ENCODE measurements around the gene COL4A5.

COL4A5 gene

GRCh38 chrX:108712886-108713285 lies 273.2 kb downstream of the COL4A5 start:
- no peak overlapping the region for H3K9ac ChIP-seq (ENCODE audit: low read length in 2 of 2)
- no peaks in the 10 kb centered on the region for H3K4me1 ChIP-seq (ENCODE audit: control insufficient read depth, insufficient read depth, low read length)
- H3K27ac ChIP-seq (ENCODE audit: low read length), result no peak overlapping the region
- H3K9me3 ChIP-seq (ENCODE audit: control insufficient read depth in 2 of 2, low read length in 2 of 2), result no peaks in the 10 kb centered on the region
- H3K36me3 ChIP-seq (ENCODE audit: control insufficient read depth in 2 of 2, insufficient read depth in 2 of 2, low read length in 2 of 2), result no peaks in the 10 kb centered on the region
- H3K4me3 ChIP-seq (ENCODE audit: low read length in 2 of 2), result no peak overlapping the region
- no peaks in the 10 kb centered on the region for H3K27me3 ChIP-seq (ENCODE audit: control insufficient read depth in 1 of 2, insufficient read depth in 2 of 2, low read length in 2 of 2)

- no peaks in the 10 kb centered on the region for H3K4me1 ChIP-seq (ENCODE audit: control insufficient read depth, insufficient read depth, low read length)
- no peak overlapping the region for H3K9ac ChIP-seq (ENCODE audit: low read length in 2 of 2)
- no peaks in the 10 kb centered on the region for H3K36me3 ChIP-seq (ENCODE audit: control insufficient read depth in 2 of 2, insufficient read depth in 2 of 2, low read length in 2 of 2)
- H3K27ac ChIP-seq (ENCODE audit: low read length), result no peak overlapping the region
- H3K4me3 ChIP-seq (ENCODE audit: low read length in 2 of 2), result no peak overlapping the region
- peaks cover 0 to 4% of the 10 kb centered on the region in 2 donors for H3K27me3 ChIP-seq (ENCODE audit: control insufficient read depth in 1 of 2, insufficient read depth in 2 of 2, low read length in 2 of 2)
- no peaks in the 10 kb centered on the region for H3K9me3 ChIP-seq (ENCODE audit: control insufficient read depth in 2 of 2, low read length in 2 of 2)
Observed at GRCh38 chrX:108722561-108722960, 282.9 kb downstream of the COL4A5 start.

GRCh38 chrX:108726748-108727147 lies 287.1 kb downstream of the COL4A5 start:
- Histone ChIP-seq H3K9ac (ENCODE audit: low read length in 2 of 2) (no peak overlapping the region), H3K4me3 (ENCODE audit: low read length in 2 of 2) (no peak overlapping the region), H3K9me3 (ENCODE audit: control insufficient read depth in 2 of 2, low read length in 2 of 2) (no peaks in the 10 kb centered on the region), H3K27ac (ENCODE audit: low read length) (no peak overlapping the region), H3K4me1 (ENCODE audit: control insufficient read depth, insufficient read depth, low read length) (no peaks in the 10 kb centered on the region), H3K27me3 (ENCODE audit: control insufficient read depth in 1 of 2, insufficient read depth in 2 of 2, low read length in 2 of 2) (peaks cover 0 to 13% of the 10 kb centered on the region in 2 donors), H3K36me3 (ENCODE audit: control insufficient read depth in 2 of 2, insufficient read depth in 2 of 2, low read length in 2 of 2) (no peaks in the 10 kb centered on the region)

GRCh38 chrX:108731153-108731552 lies 291.5 kb downstream of the COL4A5 start:
- no peak overlapping the region for H3K27ac ChIP-seq (ENCODE audit: low read length)
- H3K36me3 ChIP-seq (ENCODE audit: control insufficient read depth in 2 of 2, insufficient read depth in 2 of 2, low read length in 2 of 2), result no peaks in the 10 kb centered on the region

GRCh38 chrX:108732630-108733321 lies 293.1 kb downstream of the COL4A5 start:
- Histone ChIP-seq H3K4me3 (ENCODE audit: low read length in 2 of 2) (no peak overlapping the region), H3K9me3 (ENCODE audit: control insufficient read depth in 2 of 2, low read length in 2 of 2) (no peaks in the 10 kb centered on the region), H3K27ac (ENCODE audit: low read length) (no peak overlapping the region), H3K9ac (ENCODE audit: low read length in 2 of 2) (no peak overlapping the region), H3K4me1 (ENCODE audit: control insufficient read depth, insufficient read depth, low read length) (peaks cover 18% of the 10 kb centered on the region), H3K36me3 (ENCODE audit: control insufficient read depth in 2 of 2, insufficient read depth in 2 of 2, low read length in 2 of 2) (no peaks in the 10 kb centered on the region), H3K27me3 (ENCODE audit: control insufficient read depth in 1 of 2, insufficient read depth in 2 of 2, low read length in 2 of 2) (peaks cover 44 to 48% of the 10 kb centered on the region in 2 donors)

More at GRCh38 chrX:108731153-108731552, 291.5 kb downstream of the COL4A5 start:
- Histone ChIP-seq H3K9me3 (ENCODE audit: control insufficient read depth in 2 of 2, low read length in 2 of 2) (no peaks in the 10 kb centered on the region), H3K9ac (ENCODE audit: low read length in 2 of 2) (no peak overlapping the region), H3K4me3 (ENCODE audit: low read length in 2 of 2) (no peak overlapping the region), H3K4me1 (ENCODE audit: control insufficient read depth, insufficient read depth, low read length) (peaks cover 8% of the 10 kb centered on the region), H3K27me3 (ENCODE audit: control insufficient read depth in 1 of 2, insufficient read depth in 2 of 2, low read length in 2 of 2) (peaks cover 30 to 43% of the 10 kb centered on the region in 2 donors)

GRCh38 chrX:108734426-108734825 lies 294.8 kb downstream of the COL4A5 start:
- Histone ChIP-seq H3K9ac (ENCODE audit: low read length in 2 of 2) (no peak overlapping the region), H3K27me3 (ENCODE audit: control insufficient read depth in 1 of 2, insufficient read depth in 2 of 2, low read length in 2 of 2) (peaks cover 50 to 53% of the 10 kb centered on the region in 2 donors), H3K4me3 (ENCODE audit: low read length in 2 of 2) (no peak overlapping the region), H3K27ac (ENCODE audit: low read length) (no peak overlapping the region), H3K4me1 (ENCODE audit: control insufficient read depth, insufficient read depth, low read length) (peaks cover 18% of the 10 kb centered on the region), H3K36me3 (ENCODE audit: control insufficient read depth in 2 of 2, insufficient read depth in 2 of 2, low read length in 2 of 2) (no peaks in the 10 kb centered on the region), H3K9me3 (ENCODE audit: control insufficient read depth in 2 of 2, low read length in 2 of 2) (no peaks in the 10 kb centered on the region)

GRCh38 chrX:108735091-108735678 lies 295.5 kb downstream of the COL4A5 start:
- H3K36me3 ChIP-seq (ENCODE audit: control insufficient read depth in 2 of 2, insufficient read depth in 2 of 2, low read length in 2 of 2), result no peaks in the 10 kb centered on the region
- H3K4me3 ChIP-seq (ENCODE audit: low read length in 2 of 2), result peak overlapping the region in 1 of 2 donors; percentile 68
- H3K4me1 ChIP-seq (ENCODE audit: control insufficient read depth, insufficient read depth, low read length), result peaks cover 18% of the 10 kb centered on the region
- no peak overlapping the region for H3K27ac ChIP-seq (ENCODE audit: low read length)
- peaks cover 50 to 59% of the 10 kb centered on the region in 2 donors for H3K27me3 ChIP-seq (ENCODE audit: control insufficient read depth in 1 of 2, insufficient read depth in 2 of 2, low read length in 2 of 2)
- H3K9ac ChIP-seq (ENCODE audit: low read length in 2 of 2), result no peak overlapping the region
- H3K9me3 ChIP-seq (ENCODE audit: control insufficient read depth in 2 of 2, low read length in 2 of 2), result no peaks in the 10 kb centered on the region

GRCh38 chrX:108735679-108736508 lies 296.3 kb downstream of the COL4A5 start:
- peaks cover 18% of the 10 kb centered on the region for H3K4me1 ChIP-seq (ENCODE audit: control insufficient read depth, insufficient read depth, low read length)
- no peaks in the 10 kb centered on the region for H3K9me3 ChIP-seq (ENCODE audit: control insufficient read depth in 2 of 2, low read length in 2 of 2)
- H3K27me3 ChIP-seq (ENCODE audit: control insufficient read depth in 1 of 2, insufficient read depth in 2 of 2, low read length in 2 of 2), result peaks cover 49 to 61% of the 10 kb centered on the region in 2 donors
- H3K36me3 ChIP-seq (ENCODE audit: control insufficient read depth in 2 of 2, insufficient read depth in 2 of 2, low read length in 2 of 2), result no peaks in the 10 kb centered on the region
- no peak overlapping the region for H3K9ac ChIP-seq (ENCODE audit: low read length in 2 of 2)
- H3K27ac ChIP-seq (ENCODE audit: low read length), result no peak overlapping the region
- H3K4me3 ChIP-seq (ENCODE audit: low read length in 2 of 2), result peak overlapping the region; percentile 43 to 68

- H3K4me1 ChIP-seq (ENCODE audit: control insufficient read depth, insufficient read depth, low read length), result peaks cover 18% of the 10 kb centered on the region
- H3K27ac ChIP-seq (ENCODE audit: low read length), result no peak within 1 kb of the TSS
- peaks cover 41 to 67% of the 10 kb centered on the region in 2 donors for H3K27me3 ChIP-seq (ENCODE audit: control insufficient read depth in 1 of 2, insufficient read depth in 2 of 2, low read length in 2 of 2)
- no peaks in the 10 kb centered on the region for H3K9me3 ChIP-seq (ENCODE audit: control insufficient read depth in 2 of 2, low read length in 2 of 2)
- H3K36me3 ChIP-seq (ENCODE audit: control insufficient read depth in 2 of 2, insufficient read depth in 2 of 2, low read length in 2 of 2), result no peaks in the 10 kb centered on the region
- H3K9ac ChIP-seq (ENCODE audit: low read length in 2 of 2), result no peak within 1 kb of the TSS
- H3K4me3 ChIP-seq (ENCODE audit: low read length in 2 of 2), result peak within 1 kb of the TSS; percentile 43 to 68
Observed at GRCh38 chrX:108736509-108737479, 297.2 kb downstream of the COL4A5 start, which contains the start of gene IRS4. IRS4 (minus strand) TSS chrX:108736563.

- Histone ChIP-seq H3K27ac (ENCODE audit: low read length) (no peak overlapping the region), H3K9me3 (ENCODE audit: control insufficient read depth in 2 of 2, low read length in 2 of 2) (no peaks in the 10 kb centered on the region), H3K27me3 (ENCODE audit: control insufficient read depth in 1 of 2, insufficient read depth in 2 of 2, low read length in 2 of 2) (peaks cover 34 to 68% of the 10 kb centered on the region in 2 donors), H3K9ac (ENCODE audit: low read length in 2 of 2) (no peak overlapping the region), H3K36me3 (ENCODE audit: control insufficient read depth in 2 of 2, insufficient read depth in 2 of 2, low read length in 2 of 2) (no peaks in the 10 kb centered on the region), H3K4me3 (ENCODE audit: low read length in 2 of 2) (no peak overlapping the region), H3K4me1 (ENCODE audit: control insufficient read depth, insufficient read depth, low read length) (peaks cover 18% of the 10 kb centered on the region)
Observed at GRCh38 chrX:108737754-108738153, 298.1 kb downstream of the COL4A5 start.
